Subcutaneous adipose tissue (tissue), 4 donors: Measurements from ENCODE around the gene SNX25. TPM values are rescaled to one million over a fixed set of nuclear protein-coding genes. Genes with fewer than 3 reads are reported as not detected.

Experiments
- total RNA-seq, 4 donors: library from RNA; depleted of rRNA; stranded (reverse); fragments of >200 nt; gene quantifications; one replicate each; pipeline ENCODE4 v1.1.0, GENCODE V29; 2016
- TF ChIP-seq, protein P1 (sequence below): fragments of 450-650 bp; IDR thresholded peaks from one replicate; pipeline ENCODE4 v1.5.1; 2016; ENCODE audit warnings: low read depth, mild to moderate bottlenecking, control low read depth, antibody characterized with exemption, moderate library complexity

Gene SNX25
- total RNA-seq, 4 donors from 2014 or later: 10.2 to 24.1 (median 14.0) TPM

DNA sequence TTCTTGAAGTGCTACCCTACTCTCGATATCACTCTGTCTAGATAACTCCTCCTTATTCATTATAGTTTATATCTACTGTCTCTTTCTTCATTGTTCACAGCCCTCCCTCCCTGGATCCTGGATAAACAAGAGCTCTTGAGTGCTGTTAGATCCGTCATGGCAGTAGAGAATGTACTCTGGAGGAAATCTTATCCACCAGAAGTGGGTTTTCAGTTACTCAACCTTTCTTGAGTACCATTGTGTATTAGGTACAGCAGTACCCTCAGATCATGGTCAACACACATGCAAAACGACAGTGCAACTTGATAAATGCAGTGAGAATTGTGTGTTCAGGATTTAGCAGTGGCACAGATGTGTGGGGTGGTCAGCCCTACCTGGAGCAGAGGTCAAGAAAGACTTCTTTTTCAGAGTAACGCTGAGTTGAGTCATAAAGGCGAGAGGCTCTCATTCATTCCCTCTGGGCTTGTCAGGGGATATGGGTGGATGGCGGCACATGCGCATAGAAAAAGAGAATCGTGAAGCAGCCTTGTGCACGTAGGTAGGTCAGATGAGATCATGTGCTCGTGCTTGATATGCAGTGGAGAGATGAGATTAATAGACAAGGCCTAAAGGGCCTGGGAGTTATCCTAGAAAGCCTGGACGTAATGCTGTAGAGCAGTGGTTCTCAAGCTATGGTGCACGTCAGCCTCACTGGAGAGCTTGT is 89.5 kb downstream of the SNX25 start:
- TF ChIP-seq, protein P1, sequence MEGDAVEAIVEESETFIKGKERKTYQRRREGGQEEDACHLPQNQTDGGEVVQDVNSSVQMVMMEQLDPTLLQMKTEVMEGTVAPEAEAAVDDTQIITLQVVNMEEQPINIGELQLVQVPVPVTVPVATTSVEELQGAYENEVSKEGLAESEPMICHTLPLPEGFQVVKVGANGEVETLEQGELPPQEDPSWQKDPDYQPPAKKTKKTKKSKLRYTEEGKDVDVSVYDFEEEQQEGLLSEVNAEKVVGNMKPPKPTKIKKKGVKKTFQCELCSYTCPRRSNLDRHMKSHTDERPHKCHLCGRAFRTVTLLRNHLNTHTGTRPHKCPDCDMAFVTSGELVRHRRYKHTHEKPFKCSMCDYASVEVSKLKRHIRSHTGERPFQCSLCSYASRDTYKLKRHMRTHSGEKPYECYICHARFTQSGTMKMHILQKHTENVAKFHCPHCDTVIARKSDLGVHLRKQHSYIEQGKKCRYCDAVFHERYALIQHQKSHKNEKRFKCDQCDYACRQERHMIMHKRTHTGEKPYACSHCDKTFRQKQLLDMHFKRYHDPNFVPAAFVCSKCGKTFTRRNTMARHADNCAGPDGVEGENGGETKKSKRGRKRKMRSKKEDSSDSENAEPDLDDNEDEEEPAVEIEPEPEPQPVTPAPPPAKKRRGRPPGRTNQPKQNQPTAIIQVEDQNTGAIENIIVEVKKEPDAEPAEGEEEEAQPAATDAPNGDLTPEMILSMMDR: no peak

DNA sequence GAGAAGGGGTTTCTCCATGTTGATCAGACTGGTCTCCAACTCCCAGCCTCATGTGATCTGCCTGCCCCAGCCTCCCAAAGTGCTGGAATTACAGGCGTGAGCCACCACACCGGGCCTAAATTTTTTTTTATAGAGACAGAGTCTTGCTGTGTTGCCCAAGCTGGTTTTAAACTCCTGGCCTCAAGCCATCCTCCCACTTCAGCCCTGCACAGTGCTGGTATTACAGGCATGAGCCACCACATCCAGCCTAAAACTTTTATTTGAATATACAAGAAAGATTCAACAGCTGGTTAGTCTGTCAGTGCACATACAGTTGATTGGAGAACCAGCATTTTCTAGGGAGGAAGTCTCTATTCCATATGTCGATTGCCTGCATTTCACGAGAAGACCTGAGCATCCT is 95.1 kb downstream of the SNX25 start:
- TF ChIP-seq, protein P1: no peak

DNA sequence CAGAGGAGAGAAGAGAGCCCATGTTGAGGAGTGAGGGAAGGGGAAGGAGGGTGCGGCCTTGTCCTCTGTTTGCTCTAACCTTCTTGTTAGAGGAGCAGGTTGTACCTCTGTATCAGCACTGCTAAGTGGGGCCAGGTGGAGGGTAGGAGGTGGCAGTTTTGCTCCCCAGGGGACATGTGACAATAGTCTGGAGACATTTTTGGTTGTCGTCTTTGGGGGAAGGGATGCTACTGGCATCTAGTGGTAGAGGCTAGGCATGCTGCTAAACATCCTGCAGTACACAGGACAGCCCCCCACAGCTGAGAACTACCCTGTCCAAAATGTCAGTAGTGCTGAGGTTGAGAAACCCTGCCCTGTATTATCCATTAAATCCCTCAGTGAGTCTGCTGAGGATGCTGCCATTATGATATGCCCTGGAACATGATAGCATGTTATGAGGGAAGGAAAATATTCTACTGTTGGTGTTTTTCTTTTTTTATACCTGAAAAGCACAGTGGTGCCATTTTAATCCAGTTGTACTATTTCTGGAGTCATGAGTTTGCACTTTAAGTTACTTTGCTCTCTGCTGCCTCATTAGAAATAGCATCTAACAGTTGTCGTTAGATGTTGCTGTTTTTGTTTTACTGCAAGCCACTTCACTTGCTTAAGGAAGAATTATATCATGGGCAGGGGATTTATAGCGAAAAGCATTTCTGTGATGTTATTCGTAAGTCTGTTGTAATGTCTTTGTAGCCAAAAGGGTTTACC is 95.7 kb downstream of the SNX25 start:
- TF ChIP-seq, protein P1: no peak

DNA sequence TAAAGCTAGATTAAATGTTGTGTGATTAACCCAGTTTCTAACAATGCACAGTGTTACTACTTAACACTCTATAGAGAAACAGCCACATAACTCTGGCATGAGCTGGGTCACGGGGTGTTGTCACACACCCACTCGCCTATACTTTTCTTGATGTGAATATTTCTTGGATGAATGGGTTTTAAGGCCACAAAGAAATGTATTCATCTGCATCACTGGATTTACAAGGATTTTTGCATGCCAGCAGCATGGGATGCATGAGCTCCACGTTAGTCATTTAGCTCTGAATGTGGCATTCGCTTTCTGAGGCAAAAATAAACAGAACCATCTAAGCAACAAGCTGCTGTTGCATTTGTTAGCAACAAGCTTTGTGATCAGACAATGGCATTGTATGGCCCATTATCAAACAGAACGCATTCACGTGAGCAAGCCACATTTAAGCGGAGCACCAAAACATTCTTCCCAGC is 96.6 kb downstream of the SNX25 start:
- TF ChIP-seq, protein P1: no peak

DNA sequence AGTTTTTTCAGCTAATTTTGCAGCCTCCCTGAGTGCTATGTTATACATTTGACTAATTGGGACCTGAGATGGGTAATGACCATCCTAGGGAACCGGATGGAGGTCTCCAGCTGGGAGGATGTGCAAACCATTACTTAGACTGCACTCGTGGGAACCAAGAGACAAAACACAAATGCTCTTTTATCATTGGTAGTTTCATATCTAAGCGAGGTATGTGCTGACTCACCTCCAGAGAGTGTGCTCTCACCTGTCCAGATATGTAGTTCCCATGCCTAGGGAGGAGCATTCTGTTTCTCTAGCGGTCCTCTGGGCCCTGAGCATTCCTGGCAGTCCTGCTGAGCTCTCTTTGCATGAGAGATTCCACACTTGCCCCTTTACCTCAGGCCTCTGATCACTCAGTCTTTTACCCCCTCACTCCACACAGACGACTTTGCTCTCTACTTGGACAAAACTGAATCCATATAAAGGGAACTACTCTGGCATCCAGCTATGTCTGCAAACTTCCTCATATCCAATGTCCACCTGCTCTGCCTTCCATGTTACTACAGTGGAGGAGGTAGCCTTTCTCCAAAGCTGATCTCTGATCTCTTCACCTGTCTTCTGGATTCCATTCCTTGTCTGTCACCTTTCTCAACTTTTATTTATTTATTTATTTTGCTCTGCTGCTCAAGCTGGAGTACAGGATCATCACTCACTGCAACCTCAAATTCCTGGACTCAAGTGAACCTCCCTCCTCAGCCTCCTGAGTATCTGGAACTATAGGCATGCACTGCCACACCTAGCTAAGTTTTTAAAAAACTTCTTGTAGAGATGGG is 97.9 kb downstream of the SNX25 start:
- TF ChIP-seq, protein P1: no peak

DNA sequence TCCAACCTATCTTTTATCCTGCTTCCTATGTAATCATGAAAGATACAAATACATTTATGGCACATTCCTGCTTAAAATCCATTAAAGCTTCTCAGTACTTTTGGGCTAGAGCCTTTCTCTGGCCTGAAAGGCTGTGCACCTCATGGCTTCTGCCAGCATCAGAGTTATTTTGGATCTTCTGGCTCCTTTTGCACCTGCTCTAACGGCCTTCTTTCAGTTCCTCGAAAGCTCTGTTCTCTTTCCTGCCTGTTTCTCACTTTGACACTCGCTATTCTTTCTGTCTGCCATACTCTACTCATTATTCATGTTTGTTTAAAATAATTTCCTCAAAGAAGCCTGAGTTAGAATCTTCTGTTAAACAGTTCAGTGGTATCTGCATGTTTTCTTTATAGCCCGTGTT is 100.4 kb downstream of the SNX25 start:
- TF ChIP-seq, protein P1: no peak
